HG02678 (cell line): ENCODE results near the gene BABAM2.

Source experiments
- ATAC-seq: cut with Tn5 transposase; IDR thresholded peaks from one replicate; pipeline ENCODE4 v1.9.1; 2021; ENCODE audit warnings: mild to moderate bottlenecking, moderate library complexity; ENCODE audit not compliant: unreplicated experiment

BABAM2 gene

DNA sequence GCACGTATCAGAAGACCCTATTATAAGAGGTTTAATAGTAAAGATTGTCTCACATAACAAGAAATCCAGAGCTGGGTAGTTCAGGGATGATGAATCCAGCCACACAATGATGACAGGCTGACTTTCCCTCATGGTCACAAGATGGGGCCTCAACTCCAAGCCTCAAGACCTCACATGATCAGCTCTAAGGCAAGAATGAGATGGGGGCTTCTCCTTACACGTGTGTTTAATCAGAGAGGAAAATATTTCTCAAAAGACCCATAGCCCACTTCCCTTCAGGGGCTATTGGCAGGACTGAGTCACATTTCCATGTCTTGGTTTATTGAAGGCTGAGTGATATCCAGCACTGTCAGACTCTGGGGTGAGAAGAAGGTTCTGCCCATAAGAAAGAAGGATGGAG, 402.0 kb downstream of the BABAM2 start:
- no peak for ATAC-seq

DNA sequence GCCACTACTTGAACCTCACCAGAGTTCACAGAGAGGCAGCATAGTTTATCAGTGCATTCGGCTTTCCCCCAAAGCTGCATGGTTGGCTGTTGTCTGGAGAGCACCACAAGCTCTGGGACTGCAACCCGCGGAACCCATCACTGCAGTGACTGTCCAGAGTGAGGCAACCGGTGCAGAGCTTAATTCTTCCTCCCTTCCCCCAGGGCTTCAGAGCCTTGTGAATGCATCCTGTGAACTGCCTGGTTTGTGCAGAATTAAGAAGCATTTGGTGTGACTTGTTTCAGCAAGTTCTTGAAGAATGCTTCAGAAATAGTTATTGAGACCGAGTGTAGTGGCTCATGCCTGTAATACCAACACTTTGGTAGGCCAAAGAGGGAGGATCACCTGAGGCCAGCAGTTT, 402.9 kb downstream of the BABAM2 start:
- ATAC-seq: no peak

GRCh38 chr2:28294451-28294850, 403.9 kb downstream of the BABAM2 start:
- ATAC-seq: no peak

GRCh38 chr2:28296243-28296642, 405.7 kb downstream of the BABAM2 start:
- ATAC-seq: no peak

DNA sequence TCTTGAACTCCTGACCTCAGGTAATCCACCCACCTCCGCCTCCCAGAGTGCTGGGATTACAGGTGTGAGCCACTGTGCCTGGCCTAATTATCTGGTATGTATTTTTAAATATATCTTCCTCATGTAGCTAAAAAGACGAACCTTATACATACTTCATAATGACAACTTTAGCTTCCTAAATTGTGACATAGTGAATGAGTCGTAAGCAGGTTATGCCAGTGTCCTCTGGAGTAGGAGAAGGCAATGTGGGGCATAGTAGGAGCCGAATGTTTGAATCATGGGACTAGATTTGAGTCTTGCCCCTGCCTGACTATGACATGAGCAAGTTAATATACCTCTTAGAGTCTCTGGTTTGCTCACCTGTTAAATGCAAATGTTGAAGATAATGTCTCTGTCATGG, 406.4 kb downstream of the BABAM2 start:
- no peak for ATAC-seq

DNA sequence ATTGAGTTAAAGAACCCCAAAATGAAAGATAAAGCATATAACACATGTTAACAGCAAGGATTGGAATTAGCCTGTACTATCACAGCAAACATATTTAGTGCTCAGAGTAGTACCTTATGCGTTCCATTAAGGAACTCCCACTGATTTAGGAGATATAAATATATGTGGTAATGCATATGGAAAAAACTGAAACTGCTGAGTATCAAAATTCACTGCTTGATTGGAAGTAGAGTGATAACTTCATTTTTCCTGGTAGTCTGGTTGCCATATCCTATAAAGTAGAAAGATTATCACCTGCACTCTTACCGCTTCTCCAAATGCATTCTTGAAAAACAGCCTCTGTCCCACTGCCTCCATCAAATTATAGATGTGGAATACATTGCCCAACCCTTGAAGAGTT, 407.0 kb downstream of the BABAM2 start:
- no peak for ATAC-seq

GRCh38 chr2:28298406-28298805, 407.9 kb downstream of the BABAM2 start:
- ATAC-seq: no peak

DNA sequence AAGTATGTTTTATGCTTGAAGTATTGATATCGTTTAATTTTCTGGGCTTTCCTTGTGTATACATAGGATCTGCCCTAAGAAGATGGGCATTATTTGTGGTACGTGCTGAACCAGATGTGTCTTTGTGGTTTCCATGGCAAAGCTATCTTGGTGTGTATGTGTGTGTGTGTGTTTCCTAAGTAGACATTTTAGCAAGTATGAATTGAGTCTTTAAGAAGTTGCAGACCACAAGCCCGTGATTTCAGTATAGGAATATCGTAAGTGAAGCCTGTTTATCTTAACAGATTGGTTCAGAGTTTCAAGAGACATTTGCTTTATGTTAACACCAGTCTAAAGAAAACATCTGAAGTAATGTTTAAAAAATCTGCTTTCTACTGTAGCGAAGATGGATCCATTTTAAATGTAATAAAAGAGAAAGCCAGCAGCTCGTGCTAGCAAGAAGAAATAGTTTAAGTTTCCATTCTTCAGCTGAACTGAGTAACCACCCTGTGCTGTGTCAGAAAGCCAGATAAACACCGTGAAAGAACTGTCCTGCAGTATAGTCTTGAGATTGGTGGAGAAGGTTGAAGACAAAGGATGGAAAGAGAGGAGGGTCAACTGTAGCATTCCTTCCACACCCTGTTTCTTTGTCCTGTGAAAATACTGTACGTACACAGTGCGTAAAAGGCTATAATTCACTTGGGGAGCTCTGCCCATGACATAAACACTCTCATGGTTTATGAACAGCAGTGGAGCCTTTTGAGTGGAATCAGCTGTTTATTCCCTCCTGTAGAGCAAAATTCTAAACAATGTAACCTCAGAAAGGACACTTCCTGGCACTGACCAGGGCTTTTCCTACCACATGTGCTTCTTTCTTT, 410.2 kb downstream of the BABAM2 start:
- ATAC-seq: no peak

DNA sequence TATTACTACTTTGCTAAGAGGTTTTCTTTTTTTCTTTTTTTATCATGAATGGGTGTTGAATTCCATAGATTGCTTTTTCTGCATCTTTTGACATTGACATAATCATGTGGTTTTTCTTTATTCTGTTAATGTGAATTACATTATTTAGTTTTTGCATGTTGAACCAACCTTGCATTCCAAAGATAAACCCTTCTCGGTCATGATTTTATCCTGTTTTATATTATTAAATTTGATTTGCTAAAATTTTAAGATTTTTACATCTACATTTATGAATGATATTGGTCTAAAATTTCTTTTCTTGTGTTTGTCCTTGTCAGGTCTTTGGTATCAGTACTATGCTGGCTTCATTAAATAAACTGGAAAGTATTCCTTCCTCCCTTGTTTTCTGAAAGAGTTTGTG, 414.7 kb downstream of the BABAM2 start:
- no peak for ATAC-seq

- no peak for ATAC-seq
Measured at GRCh38 chr2:28310107-28310506, 419.6 kb downstream of the BABAM2 start.

- ATAC-seq: no peak
Measured at GRCh38 chr2:28311660-28312249, 421.2 kb downstream of the BABAM2 start.

- no peak for ATAC-seq
Measured at GRCh38 chr2:28312307-28313219, 422.0 kb downstream of the BABAM2 start.

DNA sequence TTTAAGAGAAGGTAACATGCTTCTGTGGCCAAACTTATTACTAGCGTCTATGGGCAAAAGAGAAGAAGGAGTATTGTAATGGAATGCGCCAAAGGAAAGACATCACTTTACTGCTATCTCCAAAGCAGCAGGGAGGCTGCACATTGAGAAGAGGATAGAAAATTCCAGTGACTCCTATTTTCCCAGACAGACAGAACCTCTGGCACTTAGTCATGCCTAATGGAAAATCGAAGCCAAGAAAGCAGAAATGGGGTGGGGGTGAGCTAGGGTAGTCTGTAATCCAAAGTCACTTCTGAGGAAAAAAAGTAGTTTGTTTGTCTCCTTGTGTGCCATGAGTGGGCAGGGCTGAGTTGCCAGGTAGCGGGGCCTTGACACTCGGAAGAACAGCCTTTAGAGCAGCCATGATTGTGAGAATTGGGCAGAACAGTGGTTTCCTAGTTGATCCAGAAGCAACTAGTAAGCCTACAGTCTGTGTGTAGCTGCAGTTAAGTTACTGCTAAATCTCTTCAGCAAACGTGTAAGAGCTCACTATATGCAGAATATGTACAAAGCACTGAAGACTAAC, 422.8 kb downstream of the BABAM2 start:
- no peak for ATAC-seq

- ATAC-seq: no peak
Measured at GRCh38 chr2:28314968-28315367, 424.4 kb downstream of the BABAM2 start.

DNA sequence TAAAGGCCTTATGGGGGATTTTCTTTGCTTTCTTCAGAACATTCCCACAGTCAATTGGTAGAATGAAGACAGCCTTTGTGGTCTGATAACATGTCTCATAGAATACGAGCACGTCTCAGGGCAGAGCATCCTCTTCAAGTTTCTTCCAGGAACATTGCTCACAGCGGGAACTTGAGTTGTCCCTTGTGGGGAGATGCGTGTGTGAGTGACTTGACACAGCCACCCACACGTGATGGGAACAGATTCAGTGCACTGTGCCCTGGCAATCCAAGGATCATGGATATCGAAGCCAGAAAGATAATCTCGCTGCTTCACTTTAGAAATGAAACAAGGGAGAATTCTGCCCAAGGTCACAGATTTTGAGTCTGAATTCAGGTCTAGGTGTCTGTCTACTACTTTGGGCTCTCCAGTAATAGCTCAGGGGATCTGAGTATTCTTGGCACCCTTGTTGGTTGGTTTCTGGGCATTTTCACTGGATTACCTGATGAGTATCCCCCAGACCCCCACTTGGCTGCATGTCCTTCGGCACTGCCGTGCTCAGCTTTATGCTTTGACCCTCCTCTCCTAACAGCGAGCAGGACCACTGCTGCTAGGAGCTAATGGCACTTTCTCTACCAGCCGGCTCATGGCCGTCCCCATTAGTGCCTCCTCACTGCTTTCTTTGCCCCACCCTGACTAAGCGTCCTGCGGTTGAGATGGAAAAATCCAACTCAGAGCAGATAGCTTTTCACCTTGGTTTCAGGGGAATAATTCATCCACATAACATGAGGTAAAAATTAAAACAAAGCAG, 426.2 kb downstream of the BABAM2 start:
- no peak for ATAC-seq

DNA sequence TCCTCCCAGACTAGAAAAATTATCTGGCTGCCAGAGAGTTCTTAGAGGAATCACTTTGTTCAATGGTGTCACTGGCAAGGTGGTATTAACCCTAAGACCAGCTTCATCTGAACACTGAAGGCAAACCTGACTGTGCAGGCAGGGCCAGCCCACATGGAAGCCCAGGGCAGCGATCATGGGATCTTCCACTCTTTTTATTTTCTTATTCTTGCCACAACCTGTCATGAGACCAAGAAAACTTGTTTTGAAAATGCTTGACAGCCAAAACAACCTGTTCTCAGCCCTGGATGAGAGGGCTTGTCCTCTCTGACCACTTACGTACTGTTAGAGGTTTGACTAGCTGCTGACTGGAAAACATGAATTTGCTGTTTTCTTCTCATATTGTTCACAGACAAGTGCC, 426.9 kb downstream of the BABAM2 start:
- no peak for ATAC-seq

GRCh38 chr2:28318023-28318422, 427.5 kb downstream of the BABAM2 start:
- no peak for ATAC-seq

GRCh38 chr2:28318462-28319117, 428.1 kb downstream of the BABAM2 start:
- ATAC-seq: no peak

GRCh38 chr2:28319118-28320008, 428.8 kb downstream of the BABAM2 start:
- no peak for ATAC-seq
